HG02870 (cell line): Measurements from ENCODE around the gene SLC39A12.
A peak's percentile ranks its signal among the peaks of the same experiment; 100 is the strongest.
"Not testable (repeated sequence)": the region's sequence is repeated elsewhere in the genome, so short reads cannot be mapped to it uniquely, and the experiment has no call there.

Experiments
- ATAC-seq: cut with Tn5 transposase; IDR thresholded peaks from one replicate; pipeline ENCODE4 v1.9.1; 2021; ENCODE audit warnings: mild to moderate bottlenecking, moderate library complexity; ENCODE audit not compliant: unreplicated experiment

SLC39A12 gene

DNA sequence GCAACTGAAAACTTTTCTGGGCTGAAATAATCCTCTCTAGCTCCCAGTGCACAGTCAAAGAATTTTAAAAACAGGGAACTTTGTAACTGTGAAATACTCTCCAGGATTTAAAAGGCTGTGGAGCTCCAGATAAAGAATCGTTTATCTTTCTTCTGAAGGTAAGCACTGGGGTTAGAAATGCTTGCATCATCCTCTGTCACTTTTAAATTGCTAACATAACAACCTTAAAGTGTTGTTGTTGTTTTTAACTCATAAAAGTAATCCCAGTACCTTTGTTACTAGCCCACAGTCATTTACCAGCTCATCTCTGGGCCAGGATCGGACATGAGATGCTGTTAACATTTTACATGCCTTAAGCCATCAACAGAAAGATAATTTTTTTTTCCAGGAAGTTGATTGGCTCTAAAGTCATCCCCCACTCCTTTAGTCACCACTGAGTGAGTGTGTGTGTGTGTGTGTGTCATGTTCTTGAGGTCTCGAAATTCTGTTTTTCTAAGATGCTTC, at the start of gene SLC39A12:
TSS of gene SLC39A12 (plus strand) at position 51 of the 504 bp plus-strand sequence. CDS start 1,359 bp downstream, outside the sequence.
- no peak for ATAC-seq

DNA sequence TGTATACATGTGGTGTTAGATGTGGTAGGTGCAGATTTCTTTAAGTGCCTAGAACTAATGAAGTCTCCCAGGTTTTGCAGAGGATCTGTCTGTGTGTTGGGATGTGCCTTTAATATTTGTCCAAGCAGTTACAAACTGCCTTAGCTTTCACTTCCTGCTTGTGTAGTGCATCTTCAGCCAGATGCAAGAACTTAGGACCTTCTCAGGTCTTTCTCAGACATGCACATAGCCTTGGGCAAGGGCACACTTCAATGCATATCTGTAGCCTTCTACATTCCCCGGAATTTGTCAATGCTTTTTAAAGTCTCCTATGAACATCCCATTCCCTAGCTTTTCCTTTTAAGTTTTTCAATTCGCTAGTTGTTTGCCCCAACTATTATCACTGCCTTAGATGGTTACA, 47.2 kb upstream of the SLC39A12 start:
- ATAC-seq: no peak

DNA sequence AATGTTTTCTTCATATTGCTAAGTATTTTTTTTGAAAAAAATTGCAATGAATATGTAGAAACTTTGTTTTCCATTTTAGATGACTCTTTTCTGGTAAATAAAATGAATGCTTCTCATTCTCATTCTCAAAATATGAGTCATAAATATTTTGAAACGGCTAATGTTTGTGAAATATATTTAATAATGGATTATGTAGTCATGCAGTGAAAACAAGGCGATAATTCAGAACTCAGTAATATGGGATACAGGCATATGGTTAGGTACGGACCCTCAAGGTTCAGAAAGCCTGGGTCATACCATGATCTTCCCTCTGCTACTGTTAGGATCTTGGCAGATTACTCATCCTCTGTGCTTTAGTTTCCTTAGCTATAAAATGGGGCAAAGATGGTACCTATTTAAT, 46.2 kb upstream of the SLC39A12 start:
- ATAC-seq: no peak

DNA sequence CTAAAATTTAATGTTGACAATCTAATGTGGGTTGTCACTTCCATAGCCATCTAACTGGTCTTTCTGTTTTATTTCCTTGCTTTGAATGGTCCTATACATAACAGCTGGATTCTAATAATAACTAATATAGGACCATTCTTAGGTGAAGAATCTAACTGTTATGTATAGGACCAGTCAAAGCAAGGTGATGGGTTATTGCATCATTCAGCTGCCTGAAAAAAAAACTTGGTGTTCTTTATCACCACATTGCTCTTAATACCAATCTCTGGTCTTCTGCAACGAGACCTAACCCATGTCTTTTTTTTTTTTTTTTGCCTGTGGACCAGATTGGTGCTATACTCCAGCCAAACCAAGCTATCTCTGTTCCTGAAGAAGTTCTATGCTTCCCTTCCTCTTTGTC, 45.7 kb upstream of the SLC39A12 start:
- no peak for ATAC-seq

DNA sequence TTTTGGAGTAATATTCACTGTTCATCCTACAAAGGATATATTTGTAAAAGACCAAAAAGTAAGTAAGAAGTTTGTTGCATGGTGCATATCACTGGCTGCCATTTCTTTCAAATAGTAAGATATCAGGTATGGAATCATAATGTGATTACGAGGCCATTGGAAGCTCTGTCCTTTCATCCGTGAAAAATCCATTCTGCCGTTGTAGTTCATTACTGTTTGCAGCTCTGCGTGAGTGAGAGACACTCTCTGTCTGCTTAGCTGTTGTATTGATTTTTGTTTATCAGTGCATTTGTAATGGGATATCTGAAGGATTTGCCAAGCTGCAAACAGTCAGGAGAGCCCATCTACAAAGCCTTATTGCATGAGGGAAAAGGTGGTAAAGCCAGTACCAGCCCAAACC, 44.1 kb upstream of the SLC39A12 start:
- no peak for ATAC-seq

DNA sequence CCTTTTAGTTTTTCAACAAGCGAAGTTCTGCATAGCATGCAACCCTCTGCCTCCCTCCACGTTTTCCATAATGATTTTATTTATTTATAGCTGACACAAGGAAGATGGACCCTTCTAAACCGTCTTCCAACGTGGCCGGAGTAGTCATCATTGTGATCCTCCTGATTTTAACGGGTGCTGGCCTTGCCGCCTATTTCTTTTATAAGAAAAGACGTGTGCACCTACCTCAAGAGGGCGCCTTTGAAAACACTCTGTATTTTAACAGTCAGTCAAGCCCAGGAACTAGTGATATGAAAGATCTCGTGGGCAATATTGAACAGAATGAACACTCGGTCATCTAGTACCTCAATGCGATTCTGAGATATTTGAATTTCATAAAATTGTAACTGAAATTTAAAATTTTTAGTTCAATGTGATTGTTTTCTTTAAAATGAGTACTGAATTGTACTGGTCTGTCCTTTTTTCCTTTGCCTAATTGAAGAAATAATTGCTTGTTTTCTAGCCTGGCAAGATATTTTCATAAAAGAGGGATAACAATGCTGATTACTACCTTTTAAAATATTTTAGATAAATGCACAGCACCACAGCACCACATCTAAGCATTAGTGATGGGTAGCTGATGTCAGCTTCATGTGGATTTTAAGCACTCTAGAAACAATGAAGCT, 41.5 kb upstream of the SLC39A12 start:
- ATAC-seq: peak; percentile 80

DNA sequence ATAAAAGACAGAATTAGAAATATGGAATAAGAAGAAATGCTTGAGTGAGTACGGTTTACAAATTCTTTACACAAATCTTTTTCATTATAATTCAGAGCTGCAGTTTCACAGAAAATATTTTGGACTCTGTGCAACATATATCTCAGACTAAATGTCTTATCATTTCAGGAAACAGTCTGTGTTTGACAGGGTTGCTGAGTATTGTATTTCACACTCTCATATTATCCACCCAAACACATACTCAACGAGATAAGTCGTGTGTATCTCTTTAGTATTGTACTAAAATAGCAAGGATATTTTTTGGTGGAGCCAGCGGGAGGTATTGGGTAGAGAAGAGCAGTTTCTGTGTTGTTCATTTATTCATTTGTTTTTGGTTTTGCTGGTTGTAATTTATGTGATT, 39.0 kb upstream of the SLC39A12 start:
- ATAC-seq: no peak

DNA sequence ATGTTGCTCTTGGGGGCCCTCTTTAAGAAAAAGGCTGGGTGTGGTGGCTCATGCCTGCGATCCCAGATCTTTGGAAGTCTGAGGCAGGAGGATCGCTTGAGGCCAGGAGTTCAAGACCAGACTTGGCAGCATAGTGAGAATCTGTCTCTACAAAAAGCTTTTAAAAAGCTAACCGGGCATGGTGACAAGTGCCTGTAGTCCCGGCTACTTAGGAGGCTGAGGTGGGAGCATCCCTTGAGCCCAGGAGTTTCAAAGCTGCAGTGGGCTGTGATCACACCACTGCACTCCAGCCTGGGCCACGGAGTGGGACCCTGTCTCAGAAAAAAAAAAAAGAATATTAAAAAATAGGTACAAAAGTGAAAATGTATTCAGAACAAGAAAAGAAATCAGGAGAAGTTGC, 38.1 kb upstream of the SLC39A12 start:
- ATAC-seq: no peak

DNA sequence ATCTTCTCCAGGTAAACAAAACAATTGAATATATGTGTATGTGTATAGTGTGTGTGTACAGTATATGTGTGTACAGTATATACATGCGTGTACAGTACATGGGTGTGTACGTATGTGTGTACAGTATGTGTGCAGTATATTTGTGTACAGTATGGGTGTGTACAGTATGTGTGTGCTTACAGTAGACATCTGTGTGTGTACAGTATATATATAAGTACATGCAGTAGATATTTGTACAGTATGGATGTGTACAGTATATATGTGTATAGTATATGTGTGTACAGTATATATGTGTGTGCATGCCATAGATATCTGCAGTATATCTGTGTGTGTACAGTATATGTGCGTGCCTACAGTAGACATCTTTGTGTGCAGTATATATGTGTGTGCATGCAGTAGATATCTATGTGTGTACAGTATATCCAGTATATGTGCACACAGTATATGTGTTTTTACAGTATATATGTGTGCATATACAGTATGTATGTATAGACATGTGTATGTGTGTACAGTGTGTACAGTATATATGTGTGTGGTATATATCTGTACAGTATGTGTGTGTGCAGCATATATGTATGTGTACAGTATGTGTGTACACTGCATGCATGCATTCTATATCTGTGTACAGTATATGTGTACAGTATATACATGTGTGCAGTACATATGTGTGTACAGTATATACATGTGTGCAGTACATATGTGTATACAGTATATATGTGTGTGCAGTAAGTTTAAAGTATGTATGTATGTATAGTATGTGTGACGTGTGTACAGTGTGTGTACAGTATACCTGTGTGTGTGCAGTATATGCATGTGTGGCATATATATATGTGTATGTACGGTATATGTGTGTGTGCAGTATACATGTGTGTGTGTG, 37.3 kb upstream of the SLC39A12 start:
- no peak for ATAC-seq

DNA sequence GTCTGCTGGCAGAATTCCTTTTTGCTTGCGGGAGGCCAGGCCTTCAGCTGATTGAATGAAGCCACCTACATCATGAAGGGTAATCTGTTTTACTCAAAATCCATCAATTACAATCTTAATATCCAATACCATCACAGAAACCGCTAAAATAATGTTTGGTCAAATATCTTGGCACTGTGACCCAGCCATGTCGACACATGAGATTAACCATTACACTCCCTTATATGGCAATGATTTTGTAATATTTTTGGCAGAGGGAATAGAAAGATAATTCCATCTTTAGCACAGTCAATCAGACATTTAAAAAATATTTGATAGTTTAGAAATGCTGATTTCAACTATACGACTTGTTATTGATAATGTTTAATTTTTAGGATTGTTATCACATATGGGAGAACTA, 36.5 kb upstream of the SLC39A12 start:
- ATAC-seq: no peak

DNA sequence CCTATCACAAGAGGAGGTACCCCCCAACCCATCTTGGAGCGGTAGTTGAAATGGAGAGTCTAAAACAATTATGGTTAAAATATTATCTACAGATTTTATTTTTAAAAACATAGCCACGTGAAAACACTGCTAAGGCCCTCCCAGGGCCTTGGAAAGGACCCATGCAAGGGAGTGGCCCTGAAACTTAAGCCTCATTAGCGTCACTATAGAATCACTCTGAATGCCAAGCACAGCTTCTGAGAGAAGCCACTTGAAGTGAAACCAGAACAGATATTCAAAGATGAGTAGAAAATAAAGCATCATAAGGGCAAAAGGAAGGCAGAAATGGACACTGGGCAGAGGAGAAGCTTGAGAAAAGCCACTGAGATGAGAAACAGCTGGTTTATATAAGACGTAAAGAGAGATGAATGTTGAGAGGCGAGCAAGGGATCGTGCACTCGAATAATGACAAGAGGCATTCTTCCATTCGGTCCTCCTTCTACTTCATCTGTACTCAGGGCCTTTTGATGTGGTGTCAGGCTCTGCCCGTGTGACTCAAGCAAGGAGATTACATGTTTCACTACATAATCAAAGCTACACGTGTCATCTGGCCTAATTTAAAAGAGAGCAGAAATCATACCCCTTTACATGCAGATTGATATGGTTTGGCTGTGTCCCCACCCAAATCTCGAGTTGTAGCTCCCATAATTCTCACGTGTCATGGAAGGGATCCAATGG, 33.4 kb upstream of the SLC39A12 start:
- ATAC-seq: no peak

DNA sequence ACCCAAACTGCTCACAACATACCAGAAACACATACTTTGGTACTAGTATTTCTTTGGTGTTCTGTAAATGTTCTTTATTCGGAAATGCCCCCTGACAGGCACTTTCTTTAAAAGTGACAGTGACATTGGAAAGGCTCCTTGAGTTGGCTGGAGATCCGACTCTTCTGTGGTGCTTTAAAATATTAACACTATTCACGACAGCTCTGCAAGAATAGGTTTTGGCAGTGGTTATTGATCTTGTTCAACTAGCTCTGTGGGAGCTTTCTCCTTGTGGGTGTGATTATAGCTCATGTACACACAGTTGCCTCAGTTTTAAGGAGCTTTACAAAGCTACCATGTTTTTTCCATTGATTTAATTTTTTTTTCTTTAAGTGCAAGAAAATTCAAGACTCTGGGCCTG, 30.3 kb upstream of the SLC39A12 start:
- ATAC-seq: no peak

DNA sequence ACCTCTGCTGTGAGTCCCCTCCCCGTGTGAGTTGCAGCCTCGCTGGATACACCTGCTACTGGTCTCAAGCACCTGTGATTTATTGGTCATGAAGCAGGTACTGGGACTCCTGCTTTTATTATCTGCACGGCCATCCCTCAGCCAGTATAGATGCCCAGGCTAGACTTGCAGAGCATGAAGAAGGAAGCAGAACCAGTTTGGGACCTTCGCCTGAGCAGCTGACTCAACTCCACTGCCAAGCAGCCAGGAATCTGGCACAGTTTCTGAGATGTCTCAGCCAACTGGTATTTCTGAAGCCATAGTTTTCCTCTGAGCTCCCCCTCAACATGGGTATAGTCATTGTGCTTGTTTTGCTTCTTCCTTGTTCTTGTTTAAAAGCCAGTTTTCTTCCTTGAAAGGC, 28.0 kb upstream of the SLC39A12 start:
- no peak for ATAC-seq

DNA sequence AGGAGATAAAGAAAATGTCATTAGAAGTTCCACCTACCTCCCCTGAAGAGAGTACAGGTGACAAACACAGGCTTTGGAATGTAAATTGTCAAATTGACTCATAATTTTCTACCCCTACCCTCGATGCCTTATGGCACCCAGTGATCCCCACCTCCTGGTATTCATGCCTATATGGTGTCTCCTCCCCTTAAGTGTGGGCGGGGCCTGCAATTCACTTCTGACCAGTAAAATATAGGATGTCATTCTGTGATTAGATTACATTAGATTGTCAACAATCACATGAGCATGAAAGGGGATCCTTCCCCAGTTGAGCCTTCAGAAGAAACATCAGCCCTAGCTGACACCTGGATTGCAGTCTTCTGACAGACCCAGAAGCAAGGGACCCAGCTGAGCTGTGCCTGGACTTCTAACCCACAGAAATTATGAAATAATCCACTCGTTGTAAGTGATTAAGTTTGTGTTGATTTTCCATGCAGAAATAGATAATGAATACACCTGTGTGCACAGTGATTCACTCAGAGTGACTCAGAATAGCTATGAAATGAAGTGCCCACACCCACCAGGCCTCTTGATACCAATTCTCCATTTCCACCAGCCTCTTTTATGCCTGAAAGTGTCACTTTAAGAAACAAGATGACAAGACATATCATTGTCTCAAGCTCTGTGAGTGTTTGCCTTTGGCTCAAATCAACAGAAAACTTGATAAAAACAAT, 8.5 kb upstream of the SLC39A12 start:
- ATAC-seq: no peak

DNA sequence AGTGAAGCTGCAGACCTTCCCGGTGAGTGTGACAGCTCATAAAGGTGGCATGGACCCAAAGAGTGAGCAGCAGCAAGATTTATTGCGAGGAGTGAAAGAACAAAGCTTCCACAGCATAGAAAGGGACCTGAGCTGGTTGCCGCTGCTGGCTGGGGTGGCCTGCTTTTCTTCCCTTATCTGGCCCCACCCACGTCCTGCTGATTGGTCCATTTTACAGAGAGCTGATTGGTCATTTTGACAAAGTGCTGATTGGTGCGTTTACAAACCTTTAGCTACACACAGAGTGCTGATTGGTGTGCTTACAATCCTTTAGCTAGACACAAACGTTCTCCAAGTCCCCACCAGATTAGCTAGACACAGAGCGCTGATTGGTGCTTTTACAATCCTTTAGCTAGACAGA, 1.4 kb upstream of the SLC39A12 start:
- ATAC-seq: not testable (repeated sequence)

DNA sequence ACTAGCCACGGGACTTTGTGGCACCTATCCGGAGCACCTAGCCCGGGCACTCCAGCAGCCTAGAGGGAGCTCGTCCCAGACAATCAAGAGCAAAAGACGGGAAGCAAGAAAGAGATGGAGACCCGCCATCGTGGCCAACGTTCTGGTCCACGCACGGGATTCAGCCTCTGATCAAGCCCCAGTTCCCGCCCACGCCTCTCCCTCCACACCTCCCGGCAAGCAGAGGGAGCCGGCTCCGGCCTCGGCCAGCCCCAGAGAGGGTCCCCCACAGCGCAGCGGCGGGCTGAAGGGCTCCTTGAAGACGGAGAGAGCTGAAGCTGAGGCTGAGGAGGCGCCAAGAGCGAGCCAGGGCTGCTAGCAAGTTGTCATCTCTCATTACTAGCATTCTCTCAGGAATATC, 992 bp upstream of the SLC39A12 start:
- no peak for ATAC-seq

DNA sequence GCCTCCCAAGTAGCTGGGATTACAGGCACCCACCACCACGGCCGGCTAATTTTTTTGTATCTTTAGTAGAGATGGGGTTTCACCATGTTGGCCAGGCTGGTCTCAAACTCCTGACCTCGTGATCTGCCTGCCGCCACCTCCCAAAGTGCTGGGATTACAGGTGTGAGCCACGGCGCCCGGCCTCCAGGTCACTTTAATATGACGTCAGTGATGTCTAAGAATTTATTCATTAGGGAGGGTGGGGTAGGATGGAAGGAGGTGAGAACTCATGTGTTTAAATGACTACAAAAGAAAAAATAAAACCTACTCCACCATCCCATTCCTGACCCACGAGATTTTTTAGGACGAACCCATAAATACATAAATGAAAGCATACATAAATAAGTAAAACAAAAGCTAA, 2.7 kb downstream of the SLC39A12 start:
- ATAC-seq: not testable (repeated sequence)

DNA sequence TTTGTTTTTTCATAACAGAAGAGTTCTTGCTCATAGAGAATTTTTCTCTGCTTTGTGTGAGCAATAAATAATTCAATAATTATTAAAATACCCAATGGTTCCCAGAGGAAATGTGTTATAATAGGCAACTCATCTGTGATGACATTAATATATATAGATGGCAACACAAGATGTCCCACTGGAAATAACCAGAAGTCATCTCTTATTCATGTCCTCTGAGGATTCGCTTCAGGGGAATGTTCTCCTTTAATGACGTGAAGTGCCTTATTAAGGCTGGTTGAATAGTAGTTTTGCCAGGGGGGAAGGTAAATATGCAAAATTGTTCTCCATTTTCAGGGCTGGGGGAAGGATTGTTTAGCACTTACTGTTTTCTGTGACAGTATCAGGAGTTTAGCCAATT, 3.1 kb downstream of the SLC39A12 start:
- no peak for ATAC-seq

DNA sequence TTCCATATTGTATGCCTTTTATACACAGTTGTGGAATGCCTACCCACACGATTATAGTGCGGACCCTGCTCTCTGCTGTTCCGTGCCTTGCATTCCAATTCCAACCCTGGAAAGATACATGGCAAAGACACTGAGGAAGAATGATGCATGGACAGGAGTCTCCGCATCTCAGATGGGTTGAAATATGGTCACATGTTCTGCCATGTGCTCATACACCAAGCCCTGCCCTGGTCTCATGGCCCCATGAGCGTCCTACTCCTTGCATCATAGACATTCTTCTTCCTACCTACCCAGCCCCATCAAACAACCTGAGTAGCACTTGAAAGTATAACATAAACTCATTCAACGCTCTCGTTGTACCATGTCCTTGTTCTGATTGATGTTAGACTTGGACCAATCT, 6.3 kb downstream of the SLC39A12 start:
- ATAC-seq: no peak

DNA sequence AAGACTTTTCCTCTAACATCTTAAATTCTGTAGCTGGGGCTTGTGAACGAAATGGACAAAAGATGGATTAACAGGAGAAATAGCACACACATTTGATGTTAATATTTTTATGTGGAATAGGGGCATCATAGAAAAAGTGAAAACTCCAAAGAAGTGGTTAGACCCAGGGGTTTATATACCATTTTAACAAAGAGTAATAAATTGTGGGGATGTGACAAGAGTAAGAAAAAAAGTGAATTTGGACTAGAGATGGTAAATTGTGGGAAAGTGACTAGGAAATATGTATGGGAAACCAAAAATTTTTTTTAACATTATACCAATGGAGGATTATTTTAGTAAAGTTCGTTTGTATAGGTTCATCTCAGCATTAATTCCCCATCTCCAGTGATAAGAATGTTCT, 8.2 kb downstream of the SLC39A12 start:
- ATAC-seq: no peak
